PC-9 (cell line): Measurements from ENCODE around the gene ZFY. TPM values are rescaled to one million over a fixed set of nuclear protein-coding genes. Genes with fewer than 3 reads are reported as not detected.

ENCODE experiments used
- BruUV-seq: library from RNA; stranded (reverse); fragments of 400-500 nt; replicated peaks from 2 replicates; lab custom pipeline; 2021; lab: Mats Ljungman, UMichigan
- CTCF ChIA-PET: fragments of 300-600 bp; sonication (Branson Sonifier 250); formaldehyde crosslinking; loops from one replicate; lab custom pipeline; 2022; ENCODE audit warnings: antibody characterized with exemption; lab: Charles Lee
- POLR2A ChIA-PET: fragments of 300-600 bp; sonication (Branson Sonifier 250); formaldehyde crosslinking; loops from one replicate; lab custom pipeline; 2022; ENCODE audit warnings: antibody characterized with exemption; ENCODE audit not compliant: unreplicated experiment; lab: Charles Lee
- DNase-seq, 2 experiments: peaks; one replicate each; pipeline versions ENCODE4 v3.0.0 to v3.0.0-alpha.2; 2015 to 2022; ENCODE audit warnings: mixed read lengths in 1 of 2
- H2AFZ ChIP-seq: fragments of 200-600 bp; sonication (generic); 2 replicates; pipeline ENCODE4 v1.8.1; 2017; ENCODE audit warnings: antibody characterized with exemption
- H3F3A ChIP-seq: fragments of 200-600 bp; sonication (generic); 2 replicates; pipeline ENCODE4 v1.8.1; 2017; ENCODE audit warnings: antibody characterized with exemption, mild to moderate bottlenecking, low read depth; ENCODE audit not compliant: insufficient read depth
- H3K27ac ChIP-seq: fragments of 200-600 bp; sonication (generic); 2 replicates; pipeline ENCODE4 v1.6.1; 2016; ENCODE audit warnings: mixed run types
- H3K27me3 ChIP-seq: fragments of 200-600 bp; sonication (generic); 2 replicates; pipeline ENCODE4 v1.6.1; 2016; ENCODE audit warnings: low read depth, mixed run types; ENCODE audit not compliant: insufficient read depth
- H3K36me3 ChIP-seq: fragments of 200-600 bp; sonication (generic); 2 replicates; pipeline ENCODE4 v1.6.1; 2016; ENCODE audit warnings: low read depth, mixed run types
- H3K4me1 ChIP-seq: fragments of 200-600 bp; sonication (generic); replicated peaks from 2 replicates; pipeline ENCODE4 v1.6.1; 2016; ENCODE audit warnings: mixed run types; ENCODE audit not compliant: insufficient read depth
- H3K4me2 ChIP-seq: fragments of 200-600 bp; sonication (generic); 2 replicates; pipeline ENCODE4 v1.6.1; 2017; ENCODE audit warnings: mixed run types
- H3K4me3 ChIP-seq: fragments of 200-600 bp; sonication (generic); 2 replicates; pipeline ENCODE4 v1.6.1; 2016; ENCODE audit warnings: mixed run types
- H3K79me2 ChIP-seq: fragments of 200-600 bp; sonication (generic); 2 replicates; pipeline ENCODE4 v1.6.1; 2017; ENCODE audit warnings: low read depth, mixed run types
- H3K9me2 ChIP-seq: fragments of 200-600 bp; sonication (generic); 2 replicates; pipeline ENCODE4 v1.8.1; 2017; ENCODE audit warnings: mild to moderate bottlenecking; ENCODE audit not compliant: insufficient read depth
- H3K9me3 ChIP-seq: fragments of 200-600 bp; sonication (generic); 2 replicates; pipeline ENCODE4 v1.8.1; 2016; ENCODE audit warnings: low read depth; ENCODE audit not compliant: insufficient read depth
- H4K20me1 ChIP-seq: fragments of 200-600 bp; sonication (generic); 2 replicates; pipeline ENCODE4 v1.8.1; 2017; ENCODE audit not compliant: insufficient read depth
- CTCF ChIP-seq: fragments of 200-600 bp; sonication (generic); conservative IDR thresholded peaks from 2 replicates; pipeline ENCODE4 v1.6.1; 2017; ENCODE audit warnings: mixed run types, antibody characterized with exemption, mild to moderate bottlenecking, moderate library complexity
- EZH2 ChIP-seq: fragments of 200-600 bp; sonication (generic); IDR thresholded peaks from 2 replicates; pipeline ENCODE4 v1.8.0; 2017; ENCODE audit warnings: antibody characterized with exemption, low read depth
- intact Hi-C: fragments of 100-400 bp; cut with micrococcal nuclease; formaldehyde crosslinking; loops from one replicate; pipeline ENCODE4 v1.10.0; 2022; ENCODE audit not compliant: unreplicated experiment
- total RNA-seq: library from RNA; stranded (reverse); gene quantifications from 2 replicates; pipeline ENCODE4 v1.2.3, GENCODE V29; 2021

Gene ZFY
- total RNA-seq, 1 experiment from 2014 or later: not detected

DNA sequence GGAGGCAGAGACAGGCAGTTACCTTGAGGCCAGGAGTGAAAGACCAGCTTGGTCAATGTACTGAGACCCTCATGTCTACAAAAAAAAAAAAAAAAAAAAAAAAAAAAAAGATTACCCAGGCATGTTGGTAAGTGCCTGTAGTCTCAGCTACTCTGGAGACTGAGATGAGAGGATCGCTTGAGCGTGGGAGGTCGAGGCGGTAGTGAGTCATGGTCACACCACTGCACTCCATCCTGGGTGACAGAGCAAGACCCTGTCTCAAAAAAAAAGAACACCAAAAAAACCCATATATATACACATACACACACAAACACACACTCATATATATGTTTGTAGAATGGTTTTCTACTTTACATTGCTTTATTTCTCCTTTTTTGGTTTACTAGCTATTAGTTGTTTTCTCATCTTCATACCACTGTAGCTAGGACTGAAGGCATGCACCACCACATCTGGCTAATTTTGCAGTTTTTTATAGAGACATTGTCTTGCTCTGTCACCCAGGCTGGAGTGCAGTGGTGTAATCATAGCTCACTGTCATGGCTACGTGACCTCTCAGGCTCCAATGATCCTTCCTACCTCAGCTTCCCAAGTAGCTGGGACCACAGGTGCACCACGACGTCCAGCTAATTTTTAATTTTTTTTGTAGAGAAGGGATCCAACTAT lies 14.5 kb downstream of the ZFY start:
- Histone ChIP-seq H4K20me1 (no peaks in the 10 kb centered on the region), H3K4me3 (no peak overlapping the region), H3K36me3 (no peaks in the 10 kb centered on the region), H3F3A (no peaks in the 10 kb centered on the region), H3K27ac (no peak overlapping the region), H3K79me2 (no peaks in the 10 kb centered on the region), H3K9me3 (no peaks in the 10 kb centered on the region), H2AFZ (no peak overlapping the region), H3K4me2 (no peak overlapping the region), H3K9me2 (no peaks in the 10 kb centered on the region), H3K4me1 (no peaks in the 10 kb centered on the region), H3K27me3 (no peaks in the 10 kb centered on the region)
- intact Hi-C loops: no loop called here
- ChIA-PET POLR2A (no interaction called here), CTCF (no interaction called here)
- no peak for DNase-seq
- TF ChIP-seq CTCF (no peak), EZH2 (no peak)
- no TSS peak for BruUV-seq

DNA sequence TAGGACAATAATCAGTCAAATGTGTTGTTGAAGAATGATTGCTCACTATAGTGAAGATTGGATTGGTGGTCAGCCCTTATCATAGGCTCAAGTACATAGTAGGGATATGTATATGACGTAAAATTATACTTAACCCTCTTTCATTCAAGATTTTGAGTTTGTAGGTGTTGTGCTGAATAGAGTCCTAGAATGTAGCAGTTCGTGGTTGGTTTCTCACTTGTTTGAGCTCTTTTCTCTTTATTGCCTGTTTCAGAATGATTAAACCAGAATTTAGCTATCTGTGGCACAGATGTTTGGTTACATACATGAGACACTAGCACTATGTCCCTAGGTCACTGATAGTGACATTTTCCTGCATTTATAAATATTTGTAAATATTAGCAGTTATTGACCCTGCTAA lies 15.5 kb downstream of the ZFY start:
- Histone ChIP-seq H3K4me3 (no peak overlapping the region), H3K27ac (no peak overlapping the region), H3K4me2 (no peak overlapping the region), H3K9me3 (no peaks in the 10 kb centered on the region), H3K79me2 (no peaks in the 10 kb centered on the region), H3K4me1 (no peaks in the 10 kb centered on the region), H3K9me2 (no peaks in the 10 kb centered on the region), H4K20me1 (no peaks in the 10 kb centered on the region), H2AFZ (no peak overlapping the region), H3K36me3 (no peaks in the 10 kb centered on the region), H3K27me3 (no peaks in the 10 kb centered on the region), H3F3A (no peaks in the 10 kb centered on the region)
- CTCF ChIA-PET: no interaction called here
- BruUV-seq: no TSS peak
- POLR2A ChIA-PET: no interaction called here
- intact Hi-C loops: no loop called here
- no peak for DNase-seq
- no peak for TF ChIP-seq EZH2
- TF ChIP-seq CTCF: no peak

- CTCF ChIA-PET: no interaction called here
- H3K9me3 ChIP-seq: no peaks in the 10 kb centered on the region
- no peak for DNase-seq
- H3F3A ChIP-seq: no peaks in the 10 kb centered on the region
- no peak overlapping the region for H3K4me2 ChIP-seq
- no peak overlapping the region for H3K27ac ChIP-seq
- H3K4me3 ChIP-seq: no peak overlapping the region
- no peaks in the 10 kb centered on the region for H3K4me1 ChIP-seq
- H2AFZ ChIP-seq: no peak overlapping the region
- no peak for TF ChIP-seq CTCF
- TF ChIP-seq EZH2: no peak
- no peaks in the 10 kb centered on the region for H3K9me2 ChIP-seq
- no TSS peak for BruUV-seq
- H4K20me1 ChIP-seq: no peaks in the 10 kb centered on the region
- H3K36me3 ChIP-seq: no peaks in the 10 kb centered on the region
- POLR2A ChIA-PET: no interaction called here
- no peaks in the 10 kb centered on the region for H3K27me3 ChIP-seq
- no peaks in the 10 kb centered on the region for H3K79me2 ChIP-seq
- intact Hi-C loops: no loop called here
These were observed 17.7 kb downstream of the ZFY start for GRCh38 chrY:2952912-2953311.
